Measurements from ENCODE around the gene PDZD2. TPM values are rescaled to one million over a fixed set of nuclear protein-coding genes. Genes with fewer than 3 reads are reported as not detected.
"Not testable (repeated sequence)": the region's sequence is repeated elsewhere in the genome, so short reads cannot be mapped to it uniquely, and the experiment has no call there.

Gene PDZD2
- total RNA-seq, 3 donors from 2014 or later, result 1.8 to 10.1 (median 2.1) TPM

- no peak for DNase-seq
- intact Hi-C loops (cut with DNase I, micrococcal nuclease), result no loop called here
- TF ChIP-seq CTCF (IDR thresholded peaks at IDR 0.05), result no peak
- no peaks in the 10 kb centered on the region for H3K4me1 ChIP-seq (ENCODE audit: low read depth)
- ATAC-seq, result no peak
- no peaks in the 10 kb centered on the region for H3K9me3 ChIP-seq
- no peak overlapping the region for H3K4me3 ChIP-seq
- H3K36me3 ChIP-seq (ENCODE audit: low read depth), result no peaks in the 10 kb centered on the region
Measured at GRCh38 chr5:31967461-31967860, 328.5 kb downstream of the PDZD2 start.

GRCh38 chr5:31972558-31972957 lies 333.6 kb downstream of the PDZD2 start:
- no peak overlapping the region for H3K4me3 ChIP-seq
- H3K4me1 ChIP-seq (ENCODE audit: low read depth), result no peaks in the 10 kb centered on the region
- intact Hi-C loops (cut with DNase I, micrococcal nuclease), result no loop called here
- no peak for ATAC-seq
- H3K36me3 ChIP-seq (ENCODE audit: low read depth), result no peaks in the 10 kb centered on the region
- DNase-seq, result no peak
- peaks cover 3% of the 10 kb centered on the region for H3K9me3 ChIP-seq
- TF ChIP-seq CTCF (IDR thresholded peaks at IDR 0.05), result no peak

- H3K4me1 ChIP-seq (ENCODE audit: low read depth); H3K9me3 ChIP-seq; intact Hi-C loops (cut with DNase I, micrococcal nuclease); DNase-seq; H3K36me3 ChIP-seq (ENCODE audit: low read depth); ATAC-seq; H3K4me3 ChIP-seq: not testable (repeated sequence)
Measured at GRCh38 chr5:31975189-31975612, 336.3 kb downstream of the PDZD2 start.

GRCh38 chr5:31976169-31976568 lies 337.2 kb downstream of the PDZD2 start:
- Histone ChIP-seq H3K9me3 (peaks cover 3% of the 10 kb centered on the region), H3K4me1 (ENCODE audit: low read depth) (no peaks in the 10 kb centered on the region), H3K4me3 (no peak overlapping the region), H3K36me3 (ENCODE audit: low read depth) (no peaks in the 10 kb centered on the region)
- intact Hi-C loops (cut with DNase I, micrococcal nuclease), result no loop called here
- ATAC-seq (no peak), DNase-seq (no peak)
- TF ChIP-seq CTCF (IDR thresholded peaks at IDR 0.05), result no peak

- H3K4me1 ChIP-seq (ENCODE audit: low read depth), result no peaks in the 10 kb centered on the region
- DNase-seq (no peak), ATAC-seq (no peak)
- intact Hi-C loops (cut with DNase I, micrococcal nuclease), result no loop called here
- H3K4me3 ChIP-seq, result no peak overlapping the region
- no peaks in the 10 kb centered on the region for H3K36me3 ChIP-seq (ENCODE audit: low read depth)
- H3K9me3 ChIP-seq, result no peaks in the 10 kb centered on the region
- no peak for TF ChIP-seq CTCF (IDR thresholded peaks at IDR 0.05)
Measured at GRCh38 chr5:31981361-31981945, 342.5 kb downstream of the PDZD2 start.

GRCh38 chr5:31982027-31982426 lies 343.1 kb downstream of the PDZD2 start:
- intact Hi-C loops (cut with DNase I, micrococcal nuclease), result no loop called here
- Histone ChIP-seq H3K4me3 (no peak overlapping the region), H3K4me1 (ENCODE audit: low read depth) (no peaks in the 10 kb centered on the region), H3K9me3 (no peaks in the 10 kb centered on the region), H3K36me3 (ENCODE audit: low read depth) (no peaks in the 10 kb centered on the region)
- ATAC-seq (no peak), DNase-seq (no peak)
- TF ChIP-seq CTCF (IDR thresholded peaks at IDR 0.05), result no peak
